SH-SY5Y (cell line): Measurements from ENCODE around the gene ZDHHC16.

ENCODE experiments used
- GATA2 ChIP-seq: IDR thresholded peaks from 2 replicates; pipeline ENCODE4 v1.6.1; 2011; ENCODE audit warnings: mild to moderate bottlenecking, low read depth, low read length
- GATA3 ChIP-seq: IDR thresholded peaks from 2 replicates; pipeline ENCODE4 v1.6.1; 2011; ENCODE audit warnings: low read depth, mild to moderate bottlenecking, low read length, moderate library complexity

ZDHHC16 gene

GRCh38 chr10:97456034-97456685 lies 10.2 kb downstream of the ZDHHC16 start:
- TF ChIP-seq GATA2 = no peak
- TF ChIP-seq GATA3 = no peak

- TF ChIP-seq GATA3 = no peak
- no peak for TF ChIP-seq GATA2
These were observed 10.7 kb downstream of the ZDHHC16 start for GRCh38 chr10:97456686-97457065.

GRCh38 chr10:97459111-97459510 lies 13.1 kb downstream of the ZDHHC16 start:
- TF ChIP-seq GATA3 (no peak), GATA2 (no peak)

GRCh38 chr10:97459933-97460332 lies 14.0 kb downstream of the ZDHHC16 start:
- TF ChIP-seq GATA2 (no peak), GATA3 (no peak)

GRCh38 chr10:97462309-97462708 lies 16.3 kb downstream of the ZDHHC16 start:
- TF ChIP-seq GATA2 (no peak), GATA3 (no peak)

- no peak for TF ChIP-seq GATA2
- TF ChIP-seq GATA3 = no peak
These were observed 17.6 kb downstream of the ZDHHC16 start for GRCh38 chr10:97463363-97464132.

GRCh38 chr10:97464226-97464625 lies 18.3 kb downstream of the ZDHHC16 start:
- TF ChIP-seq GATA2 (no peak), GATA3 (no peak)

- no peak for TF ChIP-seq GATA3
- no peak for TF ChIP-seq GATA2
These were observed 20.0 kb downstream of the ZDHHC16 start for GRCh38 chr10:97465982-97466381.

- TF ChIP-seq GATA3 = no peak
- no peak for TF ChIP-seq GATA2
These were observed 20.8 kb downstream of the ZDHHC16 start for GRCh38 chr10:97466755-97467154.

GRCh38 chr10:97468162-97468561 lies 22.2 kb downstream of the ZDHHC16 start:
- TF ChIP-seq GATA3 (no peak), GATA2 (no peak)

- TF ChIP-seq GATA2 (no peak), GATA3 (no peak)
These were observed 28.9 kb downstream of the ZDHHC16 start for GRCh38 chr10:97474918-97475317.

GRCh38 chr10:97475936-97476594 lies 30.1 kb downstream of the ZDHHC16 start:
- no peak for TF ChIP-seq GATA3
- no peak for TF ChIP-seq GATA2

GRCh38 chr10:97479939-97480338 lies 34.0 kb downstream of the ZDHHC16 start:
- TF ChIP-seq GATA3 (no peak), GATA2 (no peak)

GRCh38 chr10:97481071-97481470 lies 35.1 kb downstream of the ZDHHC16 start:
- no peak for TF ChIP-seq GATA3
- TF ChIP-seq GATA2 = no peak

- TF ChIP-seq GATA2 = no peak
- no peak for TF ChIP-seq GATA3
These were observed 36.4 kb downstream of the ZDHHC16 start for GRCh38 chr10:97482381-97482780.

- TF ChIP-seq GATA3 (no peak), GATA2 (no peak)
These were observed 37.5 kb downstream of the ZDHHC16 start for GRCh38 chr10:97483506-97483905.
